H9 (cell line): ENCODE results near the gene ATP6V0A1. TPM values are rescaled to one million over a fixed set of nuclear protein-coding genes. Genes with fewer than 3 reads are reported as not detected.

Experiments
- DNase-seq: peaks from one replicate; pipeline ENCODE4 v3.0.0-alpha.2; 2017
- H2AFZ ChIP-seq: one replicate; pipeline ENCODE4 v1.6.1; 2013; ENCODE audit warnings: mild to moderate bottlenecking, low read length, control low read depth, moderate library complexity
- H2AK5ac ChIP-seq: 2 replicates; pipeline ENCODE4 v1.6.1; 2013; ENCODE audit warnings: low read length, control low read depth, mixed read lengths; ENCODE audit not compliant: insufficient read length
- H2BK120ac ChIP-seq: one replicate; pipeline ENCODE4 v1.6.1; 2013; ENCODE audit warnings: low read depth, mild to moderate bottlenecking, low read length, control low read depth, inconsistent platforms; ENCODE audit not compliant: poor library complexity, severe bottlenecking
- H2BK12ac ChIP-seq: 2 replicates; pipeline ENCODE4 v1.6.1; 2013; ENCODE audit warnings: low read length, control low read depth, mixed read lengths, low read depth; ENCODE audit not compliant: insufficient read length
- H2BK15ac ChIP-seq: 2 replicates; pipeline ENCODE4 v1.6.1; 2013; ENCODE audit warnings: low read depth, low read length, control low read depth
- H2BK20ac ChIP-seq: one replicate; pipeline ENCODE4 v1.6.1; 2013; ENCODE audit warnings: low read depth, mild to moderate bottlenecking, low read length, control low read depth, inconsistent platforms; ENCODE audit not compliant: poor library complexity, severe bottlenecking
- H2BK5ac ChIP-seq: 2 replicates; pipeline ENCODE4 v1.6.1; 2013; ENCODE audit warnings: low read length, control low read depth, mixed read lengths; ENCODE audit not compliant: insufficient read length
- H3K14ac ChIP-seq: 2 replicates; pipeline ENCODE4 v1.6.1; 2013; ENCODE audit warnings: low read length, control low read depth; ENCODE audit not compliant: insufficient read depth
- H3K18ac ChIP-seq: 2 replicates; pipeline ENCODE4 v1.6.1; 2013; ENCODE audit warnings: low read depth, mild to moderate bottlenecking, mixed read lengths, low read length, control low read depth; ENCODE audit not compliant: insufficient read length
- H3K23ac ChIP-seq: 2 replicates; pipeline ENCODE4 v1.6.1; 2013; ENCODE audit warnings: low read length, control low read depth, mixed read lengths, low read depth; ENCODE audit not compliant: insufficient read length
- H3K23me2 ChIP-seq: 2 replicates; pipeline ENCODE4 v1.6.1; 2013; ENCODE audit warnings: low read depth, mild to moderate bottlenecking, mixed read lengths, low read length, control low read depth; ENCODE audit not compliant: insufficient read length, poor library complexity, severe bottlenecking
- H3K27ac ChIP-seq: 2 replicates; pipeline ENCODE4 v1.5.1; 2013; ENCODE audit warnings: low read length, control low read depth, mixed read lengths, low read depth; ENCODE audit not compliant: insufficient read length
- H3K27me3 ChIP-seq: 2 replicates; pipeline ENCODE4 v1.6.1; 2013; ENCODE audit warnings: low read length, control low read depth, inconsistent platforms; ENCODE audit not compliant: insufficient read depth
- H3K4ac ChIP-seq: 2 replicates; pipeline ENCODE4 v1.6.1; 2013; ENCODE audit warnings: low read depth, mild to moderate bottlenecking, control low read depth, inconsistent platforms, low read length, moderate library complexity
- H3K4me1 ChIP-seq: 2 replicates; pipeline ENCODE4 v1.6.1; 2013; ENCODE audit warnings: low read length, control low read depth, inconsistent platforms; ENCODE audit not compliant: insufficient read depth
- H3K4me2 ChIP-seq: 2 replicates; pipeline ENCODE4 v1.6.1; 2013; ENCODE audit warnings: low read length, control low read depth, mixed read lengths; ENCODE audit not compliant: insufficient read length, insufficient read depth
- H3K56ac ChIP-seq: 2 replicates; pipeline ENCODE4 v1.6.1; 2013; ENCODE audit warnings: low read depth, mild to moderate bottlenecking, mixed read lengths, low read length, control low read depth; ENCODE audit not compliant: insufficient read length
- H3K79me1 ChIP-seq: 2 replicates; pipeline ENCODE4 v1.6.1; 2013; ENCODE audit warnings: low read depth, mild to moderate bottlenecking, moderate library complexity, low read length, control low read depth, inconsistent platforms; ENCODE audit not compliant: insufficient read depth, poor library complexity, severe bottlenecking
- H3K79me2 ChIP-seq: 2 replicates; pipeline ENCODE4 v1.6.1; 2013; ENCODE audit warnings: low read length, control low read depth, inconsistent platforms; ENCODE audit not compliant: insufficient read depth
- H3K9ac ChIP-seq: 2 replicates; pipeline ENCODE4 v1.6.1; 2013; ENCODE audit warnings: low read length, control low read depth, mixed read lengths; ENCODE audit not compliant: insufficient read length; ENCODE audit errors: extremely low read depth
- H3K9me3 ChIP-seq: one replicate; pipeline ENCODE4 v1.6.1; 2013; ENCODE audit warnings: low read depth, low read length, inconsistent platforms; ENCODE audit not compliant: control insufficient read depth
- H3T11ph ChIP-seq: one replicate; pipeline ENCODE4 v1.6.1; 2013; ENCODE audit warnings: mild to moderate bottlenecking, low read length, control low read depth, inconsistent platforms
- H4K20me1 ChIP-seq: one replicate; pipeline ENCODE4 v1.6.1; 2013; ENCODE audit not compliant: control insufficient read depth, insufficient read length, insufficient read depth
- H4K5ac ChIP-seq: 2 replicates; pipeline ENCODE4 v1.6.1; 2013; ENCODE audit warnings: low read depth, mild to moderate bottlenecking, mixed read lengths, low read length, control low read depth; ENCODE audit not compliant: insufficient read length
- H4K8ac ChIP-seq: replicated peaks from 2 replicates; pipeline ENCODE4 v1.6.1; 2013; ENCODE audit warnings: low read length, control low read depth, mixed read lengths, low read depth; ENCODE audit not compliant: insufficient read length
- H4K91ac ChIP-seq: 2 replicates; pipeline ENCODE4 v1.6.1; 2013; ENCODE audit warnings: low read depth, mild to moderate bottlenecking, moderate library complexity, mixed read lengths, low read length, control low read depth; ENCODE audit not compliant: insufficient read length
- H3K27ac Mint-ChIP-seq, 3 experiments: 2 replicates in 2 of 3; 3 replicates in 1 of 3; pipeline ENCODE4 v1.8.0; 2020 to 2021; ENCODE audit warnings: mixed read lengths in 3 of 3, mild to moderate bottlenecking in 1 of 3, moderate library complexity in 1 of 3
- H3K27me3 Mint-ChIP-seq: 2 replicates; pipeline ENCODE4 v1.8.0; 2021; ENCODE audit warnings: low read depth, mild to moderate bottlenecking, moderate library complexity, mixed read lengths
- H3K36me3 Mint-ChIP-seq, 3 experiments: 2 replicates in 2 of 3; 3 replicates in 1 of 3; pipeline ENCODE4 v1.8.0; 2020 to 2021; ENCODE audit warnings: low read depth in 3 of 3, mixed read lengths in 3 of 3; ENCODE audit not compliant: insufficient read depth in 1 of 3
- H3K4me1 Mint-ChIP-seq, 2 experiments: 2 replicates each; pipeline ENCODE4 v1.8.0; 2020; ENCODE audit warnings: mixed read lengths in 2 of 2
- H3K4me3 Mint-ChIP-seq, 2 experiments: 2 replicates in 1 of 2; 3 replicates in 1 of 2; pipeline ENCODE4 v1.8.0; 2020 to 2021; ENCODE audit warnings: mild to moderate bottlenecking in 2 of 2, mixed read lengths in 2 of 2, moderate library complexity in 1 of 2
- H3K9me3 Mint-ChIP-seq, 2 experiments: 2 replicates in 1 of 2; 3 replicates in 1 of 2; pipeline ENCODE4 v1.8.0; 2020; ENCODE audit warnings: mild to moderate bottlenecking in 2 of 2, mixed read lengths in 2 of 2, moderate library complexity in 1 of 2
- CTCF ChIP-seq: fragments of 200-600 bp; sonication (generic); conservative IDR thresholded peaks from 3 replicates; pipeline ENCODE4 v1.8.0; 2021; ENCODE audit warnings: antibody characterized with exemption, mild to moderate bottlenecking
- WGBS: extraction: QIAGEN DNeasy Blood & Tissue Kit; methylation state at CpG from one replicate; pipeline ENCODE4 v1.1.7; 2013; ENCODE audit warnings: missing lambda C conversion rate, low lambda C conversion rate, mixed read lengths; ENCODE audit not compliant: insufficient read length; ENCODE audit errors: extremely low coverage; 5-methylcytosine and 5-hydroxymethylcytosine counted together
- total RNA-seq: library from RNA; stranded (reverse); gene quantifications from 2 replicates; pipeline ENCODE4 v1.2.1, GENCODE V29; 2021

ATP6V0A1 gene
- total RNA-seq, 1 experiment from 2014 or later = 54.1 TPM

DNA sequence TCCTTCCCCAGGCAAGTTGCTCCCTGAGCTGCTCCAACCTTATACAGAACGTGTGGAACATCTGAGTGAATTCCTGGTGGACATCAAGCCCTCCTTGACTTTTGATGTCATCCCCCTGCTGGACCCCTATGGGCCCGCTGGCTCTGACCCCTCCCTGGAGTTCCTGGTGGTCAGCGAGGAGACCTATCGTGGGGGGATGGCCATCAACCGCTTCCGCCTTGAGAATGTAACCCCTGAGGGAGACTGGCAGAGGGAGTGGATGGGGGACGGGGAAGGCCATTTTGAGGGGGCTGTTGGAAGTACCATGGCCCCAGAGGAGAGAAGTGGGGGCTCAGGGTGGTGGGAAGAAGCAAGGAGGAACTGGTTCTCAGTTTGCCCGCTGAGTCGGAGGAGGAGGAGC lies 105.3 kb downstream of the ATP6V0A1 start:
- no peak overlapping the region for H2AK5ac ChIP-seq
- no peaks in the 10 kb centered on the region for H3K27me3 Mint-ChIP-seq
- no peak overlapping the region for H2BK120ac ChIP-seq
- peaks cover 16% of the 10 kb centered on the region for H3K23me2 ChIP-seq
- peaks cover 17 to 25% of the 10 kb centered on the region in 2 experiments for H3K4me1 Mint-ChIP-seq
- no peak for DNase-seq
- no peak overlapping the region for H2BK20ac ChIP-seq
- TF ChIP-seq CTCF = no peak
- peaks cover 7% of the 10 kb centered on the region; the same call in 1 of the 2 replicates for H3K79me2 ChIP-seq
- H3K56ac ChIP-seq = no peak overlapping the region
- peaks cover 6 to 38% (median 30%) of the 10 kb centered on the region in 3 experiments for H3K36me3 Mint-ChIP-seq
- H3K27ac ChIP-seq = no peak overlapping the region
- no peak overlapping the region for H3K14ac ChIP-seq
- no peak overlapping the region for H3K18ac ChIP-seq
- H2BK15ac ChIP-seq = no peak overlapping the region
- H3K23ac ChIP-seq = no peak overlapping the region
- WGBS = no CpG with 5 or more reads among the region's 9 CpGs
- no peak overlapping the region for H4K91ac ChIP-seq
- no peak overlapping the region for H3K9ac ChIP-seq
- H2BK5ac ChIP-seq = no peak overlapping the region
- peaks cover 2% of the 10 kb centered on the region; the same call in 1 of the 2 replicates for H3K4me1 ChIP-seq
- H3K4me2 ChIP-seq = no peak overlapping the region
- H3K27me3 ChIP-seq = no peaks in the 10 kb centered on the region
- H2AFZ ChIP-seq = no peak overlapping the region
- no peak overlapping the region for H4K5ac ChIP-seq
- H3K4me3 Mint-ChIP-seq = peak overlapping the region; percentile 94 to 95
- H3K9me3 ChIP-seq = no peaks in the 10 kb centered on the region
- H3K79me1 ChIP-seq = peaks cover 4% of the 10 kb centered on the region
- H3K9me3 Mint-ChIP-seq = no peaks in the 10 kb centered on the region
- H4K8ac ChIP-seq = no peak overlapping the region
- no peaks in the 10 kb centered on the region for H4K20me1 ChIP-seq
- no peak overlapping the region for H2BK12ac ChIP-seq
- H3K27ac Mint-ChIP-seq = no peak overlapping the region
- no peak overlapping the region for H3T11ph ChIP-seq
- H3K4ac ChIP-seq = no peak overlapping the region
